DLD1 (cell line): ENCODE data around the gene MAML3.

ENCODE experiments used
- in situ Hi-C: cut with HindIII; loops from 2 replicates; pipeline ENCODE4 v1.10.0; 2017; ENCODE audit warnings: low sequenced_read_pairs

MAML3 gene

GRCh38 chr4:140153718-140154571, at the start of gene MAML3:
Gene MAML3, minus strand, starts transcription at chr4:140154184. Its CDS starts 857 bp downstream, at chr4:140153327.
- in situ Hi-C loops, result no loop called here

GRCh38 chr4:140198942-140199341, 45.0 kb upstream of the MAML3 start:
- in situ Hi-C loops, result no loop called here

- in situ Hi-C loops, result no loop called here
Measured at GRCh38 chr4:140195806-140196205, 41.8 kb upstream of the MAML3 start.

- in situ Hi-C loops, result no loop called here
Measured at GRCh38 chr4:140189805-140190204, 35.8 kb upstream of the MAML3 start.

GRCh38 chr4:140188975-140189374, 35.0 kb upstream of the MAML3 start:
- in situ Hi-C loops, result no loop called here

- in situ Hi-C loops, result no loop called here
Measured at GRCh38 chr4:140187316-140187695, 33.3 kb upstream of the MAML3 start.

- in situ Hi-C loops, result no loop called here
Measured at GRCh38 chr4:140186651-140187315, 32.8 kb upstream of the MAML3 start.

GRCh38 chr4:140186082-140186438, 32.1 kb upstream of the MAML3 start:
- in situ Hi-C loops, result no loop called here

- in situ Hi-C loops, result no loop called here
Measured at GRCh38 chr4:140185412-140186081, 31.6 kb upstream of the MAML3 start.

- in situ Hi-C loops, result no loop called here
Measured at GRCh38 chr4:140183270-140183669, 29.3 kb upstream of the MAML3 start.

- in situ Hi-C loops, result no loop called here
Measured at GRCh38 chr4:140180577-140180976, 26.6 kb upstream of the MAML3 start.

GRCh38 chr4:140176735-140177134, 22.8 kb upstream of the MAML3 start:
- in situ Hi-C loops, result no loop called here

- in situ Hi-C loops, result no loop called here
Measured at GRCh38 chr4:140174543-140174942, 20.6 kb upstream of the MAML3 start.

- in situ Hi-C loops, result no loop called here
Measured at GRCh38 chr4:140172960-140173359, 19.0 kb upstream of the MAML3 start.

- in situ Hi-C loops, result no loop called here
Measured at GRCh38 chr4:140170299-140170698, 16.3 kb upstream of the MAML3 start.

- in situ Hi-C loops, result no loop called here
Measured at GRCh38 chr4:140168936-140169335, 15.0 kb upstream of the MAML3 start.

GRCh38 chr4:140168474-140168873, 14.5 kb upstream of the MAML3 start:
- in situ Hi-C loops, result no loop called here

- in situ Hi-C loops, result no loop called here
Measured at GRCh38 chr4:140163029-140163810, 9.2 kb upstream of the MAML3 start.

GRCh38 chr4:140162596-140162995, 8.6 kb upstream of the MAML3 start:
- in situ Hi-C loops, result no loop called here

- in situ Hi-C loops, result no loop called here
Measured at GRCh38 chr4:140158365-140159030, 4.5 kb upstream of the MAML3 start.

GRCh38 chr4:140157341-140157740, 3.4 kb upstream of the MAML3 start:
- in situ Hi-C loops, result no loop called here
